ENCODE results near the gene PDE10A. TPM values are rescaled to one million over a fixed set of nuclear protein-coding genes. Genes with fewer than 3 reads are reported as not detected.

PDE10A gene
- total RNA-seq, 1 donor from 2014 or later = 17.3 TPM

GRCh38 chr6:165325609-165326008 is 337.4 kb downstream of the PDE10A start:
- peaks cover 9% of the 10 kb centered on the region for H3K36me3 Mint-ChIP-seq
- Histone ChIP-seq H4K20me1 (ENCODE audit: low read depth) (no peaks in the 10 kb centered on the region), H3F3A (ENCODE audit: low read depth) (no peaks in the 10 kb centered on the region), H3K9me3 (ENCODE audit: low read depth) (peaks cover 9% of the 10 kb centered on the region), H3K27me3 (no peaks in the 10 kb centered on the region), H3K79me2 (ENCODE audit: low read depth) (no peaks in the 10 kb centered on the region), H3K36me3 (no peaks in the 10 kb centered on the region), H3K9ac (no peak overlapping the region), H3K4me1 (no peaks in the 10 kb centered on the region), H3K4me2 (no peak overlapping the region), H3K27ac (no peak overlapping the region), H2AFZ (replicated peaks) (no peak overlapping the region), H3K4me3 (no peak overlapping the region)
- TF ChIP-seq EZH2 (IDR thresholded peaks at IDR 0.05) = no peak
- no peak for DNase-seq (ENCODE audit: low spot score)
- H3K4me1 Mint-ChIP-seq = peaks cover 3% of the 10 kb centered on the region
- H3K27me3 Mint-ChIP-seq (ENCODE audit: insufficient read depth, low read depth) = peaks cover 5% of the 10 kb centered on the region
- H3K27ac Mint-ChIP-seq = no peak overlapping the region
- H3K4me3 Mint-ChIP-seq = no peak overlapping the region
- peaks cover 22% of the 10 kb centered on the region for H3K9me3 Mint-ChIP-seq

GRCh38 chr6:165321555-165322145 is 341.4 kb downstream of the PDE10A start:
- Mint-ChIP-seq H3K36me3 (peaks cover 9% of the 10 kb centered on the region), H3K27me3 (ENCODE audit: insufficient read depth, low read depth) (peaks cover 10% of the 10 kb centered on the region), H3K27ac (no peak overlapping the region)

GRCh38 chr6:165321150-165321549 is 341.9 kb downstream of the PDE10A start:
- Histone ChIP-seq H3K9ac (no peak overlapping the region), H3K4me2 (no peak overlapping the region), H4K20me1 (ENCODE audit: low read depth) (no peaks in the 10 kb centered on the region), H3K9me3 (ENCODE audit: low read depth) (peaks cover 14% of the 10 kb centered on the region), H3K36me3 (no peaks in the 10 kb centered on the region), H3K4me3 (no peak overlapping the region), H3K27ac (no peak overlapping the region), H3K4me1 (no peaks in the 10 kb centered on the region), H3F3A (ENCODE audit: low read depth) (no peaks in the 10 kb centered on the region), H3K79me2 (ENCODE audit: low read depth) (no peaks in the 10 kb centered on the region), H2AFZ (replicated peaks) (no peak overlapping the region), H3K27me3 (no peaks in the 10 kb centered on the region)
- no peak for DNase-seq (ENCODE audit: low spot score)
- TF ChIP-seq CTCF (IDR thresholded peaks at IDR 0.05) (no peak), EZH2 (IDR thresholded peaks at IDR 0.05) (no peak), EZH2phosphoT487 (IDR thresholded peaks at IDR 0.05) (no peak)
- Mint-ChIP-seq H3K4me1 (peaks cover 6% of the 10 kb centered on the region), H3K36me3 (peaks cover 9% of the 10 kb centered on the region), H3K27me3 (ENCODE audit: insufficient read depth, low read depth) (peaks cover 10% of the 10 kb centered on the region), H3K9me3 (peaks cover 37% of the 10 kb centered on the region), H3K4me3 (no peak overlapping the region), H3K27ac (no peak overlapping the region)

More at GRCh38 chr6:165321555-165322145, 341.4 kb downstream of the PDE10A start:
- Mint-ChIP-seq H3K9me3 (peaks cover 37% of the 10 kb centered on the region), H3K4me1 (peaks cover 6% of the 10 kb centered on the region), H3K4me3 (no peak overlapping the region)
- no peak overlapping the region for H3K4me3 ChIP-seq
- H3F3A ChIP-seq (ENCODE audit: low read depth) = no peaks in the 10 kb centered on the region
- H3K27me3 ChIP-seq = no peaks in the 10 kb centered on the region
- H4K20me1 ChIP-seq (ENCODE audit: low read depth) = no peaks in the 10 kb centered on the region
- no peak overlapping the region for H3K27ac ChIP-seq
- no peak overlapping the region for H3K9ac ChIP-seq
- TF ChIP-seq CTCF (IDR thresholded peaks at IDR 0.05) = no peak
- no peak for TF ChIP-seq EZH2phosphoT487 (IDR thresholded peaks at IDR 0.05)
- TF ChIP-seq EZH2 (IDR thresholded peaks at IDR 0.05) = no peak
- H3K79me2 ChIP-seq (ENCODE audit: low read depth) = no peaks in the 10 kb centered on the region
- H3K36me3 ChIP-seq = no peaks in the 10 kb centered on the region
- H3K4me2 ChIP-seq = no peak overlapping the region
- H3K4me1 ChIP-seq = no peaks in the 10 kb centered on the region
- no peak for DNase-seq (ENCODE audit: low spot score)
- no peak overlapping the region for H2AFZ ChIP-seq (replicated peaks)
- peaks cover 14% of the 10 kb centered on the region for H3K9me3 ChIP-seq (ENCODE audit: low read depth)

- Mint-ChIP-seq H3K36me3 (peaks cover 7% of the 10 kb centered on the region), H3K4me1 (peaks cover 6% of the 10 kb centered on the region), H3K4me3 (no peak overlapping the region), H3K9me3 (peaks cover 35% of the 10 kb centered on the region), H3K27ac (no peak overlapping the region), H3K27me3 (ENCODE audit: insufficient read depth, low read depth) (peaks cover 11% of the 10 kb centered on the region)
- Histone ChIP-seq H3K4me2 (no peak overlapping the region), H2AFZ (replicated peaks) (no peak overlapping the region), H4K20me1 (ENCODE audit: low read depth) (no peaks in the 10 kb centered on the region), H3K4me1 (no peaks in the 10 kb centered on the region), H3K9ac (no peak overlapping the region), H3K9me3 (ENCODE audit: low read depth) (peaks cover 14% of the 10 kb centered on the region), H3K4me3 (no peak overlapping the region), H3K36me3 (no peaks in the 10 kb centered on the region), H3F3A (ENCODE audit: low read depth) (no peaks in the 10 kb centered on the region), H3K27ac (no peak overlapping the region), H3K27me3 (no peaks in the 10 kb centered on the region), H3K79me2 (ENCODE audit: low read depth) (no peaks in the 10 kb centered on the region)
- no peak for TF ChIP-seq EZH2 (IDR thresholded peaks at IDR 0.05)
- no peak for TF ChIP-seq EZH2phosphoT487 (IDR thresholded peaks at IDR 0.05)
- no peak for TF ChIP-seq CTCF (IDR thresholded peaks at IDR 0.05)
- DNase-seq (ENCODE audit: low spot score) = no peak
Observed at GRCh38 chr6:165317723-165318122, 345.3 kb downstream of the PDE10A start.

All from neural progenitor cell (in vitro differentiated cells).